CD4-positive, alpha-beta T cell (primary cell): ENCODE measurements around the gene SYNGR3. TPM values are rescaled to one million over a fixed set of nuclear protein-coding genes. Genes with fewer than 3 reads are reported as not detected.

Experiments used
- ATAC-seq: fragments of 200-7000 bp; cut with Tn5 transposase; one replicate; pipeline ENCODE4 v1.10.0; 2022; ENCODE audit warnings: mild to moderate bottlenecking; ENCODE audit not compliant: poor library complexity
- CTCF ChIA-PET: fragments of 350-600 bp; sonication (Branson Sonifier 250); formaldehyde crosslinking; loops from one replicate; lab custom pipeline; 2021; ENCODE audit warnings: antibody characterized with exemption, inconsistent platforms; lab: Charles Lee
- POLR2A ChIA-PET: fragments of 350-600 bp; sonication (Branson Sonifier 250); formaldehyde crosslinking; loops from one replicate; lab custom pipeline; 2021; ENCODE audit warnings: antibody characterized with exemption, inconsistent platforms; lab: Charles Lee
- DNase-seq, 14 experiments: peaks; one replicate each; pipeline ENCODE4 v3.0.0-alpha.2; 2013 to 2020; ENCODE audit warnings: mixed read lengths in 2 of 14
- H3K27ac ChIP-seq, 2 donors: one replicate each; pipeline versions ENCODE4 v1.5.1 to v1.7.0; 2013; ENCODE audit warnings: low read length in 2 of 2, low read depth in 1 of 2, mild to moderate bottlenecking in 1 of 2
- H3K27me3 ChIP-seq, 2 experiments: 1 replicate in 1 of 2; 2 replicates in 1 of 2; pipeline versions ENCODE4 v1.6.1 to v1.7.0; 2013; ENCODE audit warnings: low read length in 2 of 2, control low read depth in 1 of 2, mild to moderate bottlenecking in 1 of 2, moderate library complexity in 1 of 2; ENCODE audit not compliant: insufficient read depth in 2 of 2, control insufficient read depth in 1 of 2
- H3K36me3 ChIP-seq: one replicate; pipeline ENCODE4 v1.6.1; 2013; ENCODE audit warnings: low read length, control low read depth; ENCODE audit not compliant: insufficient read depth
- H3K4me1 ChIP-seq: one replicate; pipeline ENCODE4 v1.6.1; 2013; ENCODE audit warnings: low read length, control low read depth; ENCODE audit not compliant: insufficient read depth
- H3K4me3 ChIP-seq: one replicate; pipeline ENCODE4 v1.5.1; 2013; ENCODE audit warnings: mild to moderate bottlenecking, low read length, moderate library complexity
- H3K9me3 ChIP-seq, 2 experiments: 1 replicate in 1 of 2; 2 replicates in 1 of 2; pipeline versions ENCODE4 v1.6.1 to v1.7.0; 2013; ENCODE audit warnings: low read length in 2 of 2, mild to moderate bottlenecking in 2 of 2, control low read depth in 1 of 2, moderate library complexity in 1 of 2; ENCODE audit not compliant: control insufficient read depth in 1 of 2, insufficient read depth in 1 of 2
- H3K27ac Mint-ChIP-seq: one replicate; pipeline ENCODE4 v1.8.0; 2020; ENCODE audit warnings: mixed read lengths
- H3K27me3 Mint-ChIP-seq: one replicate; pipeline ENCODE4 v1.8.0; 2021; ENCODE audit warnings: mixed read lengths
- H3K36me3 Mint-ChIP-seq: one replicate; pipeline ENCODE4 v1.8.0; 2021; ENCODE audit warnings: low read depth, mixed read lengths
- H3K4me1 Mint-ChIP-seq: one replicate; pipeline ENCODE4 v1.8.0; 2021; ENCODE audit warnings: low read depth, mixed read lengths
- H3K4me3 Mint-ChIP-seq: one replicate; pipeline ENCODE4 v1.8.0; 2020; ENCODE audit warnings: mild to moderate bottlenecking, mixed read lengths
- H3K9me3 Mint-ChIP-seq: one replicate; pipeline ENCODE4 v1.8.0; 2020; ENCODE audit warnings: mixed read lengths
- intact Hi-C, 2 experiments: fragments of 100-400 bp; cut with DNase I in 1 of 2; cut with micrococcal nuclease in 1 of 2; formaldehyde crosslinking; loops; one replicate each; pipeline versions ENCODE4 v1.15.1 to v1.9.0; 2023 to 2025; cut with DNase I, micrococcal nuclease
- total RNA-seq, 174 experiments: library from RNA in 2 of 174; stranded (reverse) in 2 of 174; gene quantifications; one replicate each; pipeline ENCODE4 v1.2.3 and lab custom pipeline; 2021 to 2026
- TF ChIP-seq, protein P1 (sequence below): fragments of 200-600 bp; IDR thresholded peaks from one replicate; pipeline ENCODE4 v1.8.0; 2022; ENCODE audit warnings: antibody characterized with exemption, mild to moderate bottlenecking

Gene SYNGR3
- total RNA-seq, 2 experiments from 2014 or later: 3.8 to 3.9 TPM

- Mint-ChIP-seq H3K4me1 (no peaks in the 10 kb centered on the region), H3K27me3 (peaks cover 14% of the 10 kb centered on the region), H3K9me3 (no peaks in the 10 kb centered on the region), H3K27ac (no peak overlapping the region), H3K36me3 (no peaks in the 10 kb centered on the region), H3K4me3 (no peak overlapping the region)
- Histone ChIP-seq H3K4me1 (peaks cover 15% of the 10 kb centered on the region), H3K27ac (no peak overlapping the region), H3K36me3 (no peaks in the 10 kb centered on the region), H3K9me3 (no peaks in the 10 kb centered on the region), H3K27me3 (peaks cover 20 to 22% of the 10 kb centered on the region in 2 experiments), H3K4me3 (no peak overlapping the region)
- ChIA-PET CTCF (interaction anchor here (1.1 to 1.5 kb wide), 5 partner anchors 12 to 139 kb away, joined by 3 to 8 read pairs (median 7); partner anchors contain the start of gene TRAF7), POLR2A (interaction anchor here (1.2 kb wide), 1 partner anchor 139 kb away, joined by 3 read pairs; the partner anchor contains the start of gene TRAF7)
- ATAC-seq (no peak), DNase-seq (peak in 3 of 14 experiments; percentile 43 to 49 (median 46))
- intact Hi-C loops: no loop called here
- TF ChIP-seq, protein P1, sequence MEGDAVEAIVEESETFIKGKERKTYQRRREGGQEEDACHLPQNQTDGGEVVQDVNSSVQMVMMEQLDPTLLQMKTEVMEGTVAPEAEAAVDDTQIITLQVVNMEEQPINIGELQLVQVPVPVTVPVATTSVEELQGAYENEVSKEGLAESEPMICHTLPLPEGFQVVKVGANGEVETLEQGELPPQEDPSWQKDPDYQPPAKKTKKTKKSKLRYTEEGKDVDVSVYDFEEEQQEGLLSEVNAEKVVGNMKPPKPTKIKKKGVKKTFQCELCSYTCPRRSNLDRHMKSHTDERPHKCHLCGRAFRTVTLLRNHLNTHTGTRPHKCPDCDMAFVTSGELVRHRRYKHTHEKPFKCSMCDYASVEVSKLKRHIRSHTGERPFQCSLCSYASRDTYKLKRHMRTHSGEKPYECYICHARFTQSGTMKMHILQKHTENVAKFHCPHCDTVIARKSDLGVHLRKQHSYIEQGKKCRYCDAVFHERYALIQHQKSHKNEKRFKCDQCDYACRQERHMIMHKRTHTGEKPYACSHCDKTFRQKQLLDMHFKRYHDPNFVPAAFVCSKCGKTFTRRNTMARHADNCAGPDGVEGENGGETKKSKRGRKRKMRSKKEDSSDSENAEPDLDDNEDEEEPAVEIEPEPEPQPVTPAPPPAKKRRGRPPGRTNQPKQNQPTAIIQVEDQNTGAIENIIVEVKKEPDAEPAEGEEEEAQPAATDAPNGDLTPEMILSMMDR: peak; percentile 33
Observed at GRCh38 chr16:2016407-2016922, 26.7 kb downstream of the SYNGR3 start.

DNA sequence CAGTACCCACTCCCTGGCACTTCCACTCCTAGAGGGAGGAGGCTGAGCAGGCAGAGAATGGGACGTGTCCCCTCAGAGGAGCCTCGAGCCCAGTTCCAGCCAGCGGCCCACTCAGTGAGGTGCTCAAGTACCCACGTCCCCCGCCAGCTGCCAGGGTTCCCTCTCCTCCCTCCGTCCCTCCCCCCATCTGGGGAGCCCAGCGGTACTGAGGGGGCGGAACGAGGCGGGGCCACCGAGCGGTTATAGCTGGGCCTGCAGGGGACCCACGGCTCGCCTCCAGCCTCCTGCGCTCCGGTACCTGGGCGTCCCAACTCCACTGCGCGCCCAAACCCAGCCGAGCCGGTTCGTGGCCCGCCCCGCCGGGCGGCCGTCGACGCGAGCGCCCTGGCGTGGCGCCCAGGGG is 29.7 kb downstream of the SYNGR3 start, which contains the start of gene NPW:
Gene NPW, plus strand, starts transcription at position 268 of the 403 bp plus-strand sequence.
- TF ChIP-seq, protein P1: no peak
- Mint-ChIP-seq H3K4me1 (peaks cover 13% of the 10 kb centered on the region), H3K36me3 (no peaks in the 10 kb centered on the region), H3K9me3 (no peaks in the 10 kb centered on the region), H3K27ac (no peak within 1 kb of the TSS), H3K27me3 (peaks cover 29% of the 10 kb centered on the region), H3K4me3 (peak within 1 kb of the TSS; percentile 34)
- Histone ChIP-seq H3K36me3 (no peaks in the 10 kb centered on the region), H3K27ac (no peak within 1 kb of the TSS), H3K4me1 (peaks cover 35% of the 10 kb centered on the region), H3K9me3 (no peaks in the 10 kb centered on the region), H3K4me3 (no peak within 1 kb of the TSS), H3K27me3 (peaks cover 23 to 33% of the 10 kb centered on the region in 2 experiments)
- ChIA-PET POLR2A (no interaction called here), CTCF (interaction anchor here (1.5 kb wide), 1 partner anchor 121 kb away, joined by 3 read pairs; no protein-coding TSS in a partner anchor)
- intact Hi-C loops: no loop called here
- peak in 2 of 14 experiments; percentile 23 to 49 for DNase-seq
- no peak for ATAC-seq

GRCh38 chr16:2019921-2020831 is 30.4 kb downstream of the SYNGR3 start:
- Mint-ChIP-seq H3K27me3 (peaks cover 29% of the 10 kb centered on the region), H3K4me3 (no peak overlapping the region), H3K36me3 (no peaks in the 10 kb centered on the region), H3K4me1 (peaks cover 13% of the 10 kb centered on the region), H3K9me3 (no peaks in the 10 kb centered on the region), H3K27ac (no peak overlapping the region)
- Histone ChIP-seq H3K4me1 (peaks cover 35% of the 10 kb centered on the region), H3K9me3 (no peaks in the 10 kb centered on the region), H3K27me3 (peaks cover 23 to 33% of the 10 kb centered on the region in 2 experiments), H3K36me3 (no peaks in the 10 kb centered on the region), H3K4me3 (no peak overlapping the region), H3K27ac (no peak overlapping the region)
- DNase-seq (no peak), ATAC-seq (no peak)
- POLR2A ChIA-PET: interaction anchor here (1.4 kb wide), 1 partner anchor 135 kb away, joined by 6 read pairs; the partner anchor contains the start of gene TRAF7
- TF ChIP-seq, protein P1: no peak
- CTCF ChIA-PET: interaction anchor here (1.5 kb wide), 1 partner anchor 120 kb away, joined by 3 read pairs; no protein-coding TSS in a partner anchor
- intact Hi-C loops: loop anchor here in 1 of 2 experiments (10.0 kb wide), 1 partner anchor 235 kb away; the partner anchor contains the start of gene ECI1
